SK-N-SH (cell line): ENCODE measurements around the gene SLC24A4. TPM values are rescaled to one million over a fixed set of nuclear protein-coding genes. Genes with fewer than 3 reads are reported as not detected.

ENCODE experiments used
- CTCF ChIA-PET: fragments of 300-600, 350-600 bp; formaldehyde crosslinking; extraction: SDS; loops from one replicate; lab custom pipeline; 2021; lab: Yijun Ruan, JAX
- POLR2A ChIA-PET: fragments of 350-600 bp; sonication (Branson Sonifier 250); formaldehyde crosslinking; extraction: SDS; loops from one replicate; lab custom pipeline; 2020; ENCODE audit warnings: antibody characterized with exemption, inconsistent platforms; lab: Yijun Ruan, JAX
- DNase-seq: peaks from one replicate; pipeline ENCODE4 v3.0.0; 2012
- H2AFZ ChIP-seq: fragments of 200-600 bp; sonication (generic); 2 replicates; pipeline ENCODE4 v1.8.1; 2016; ENCODE audit warnings: antibody characterized with exemption, mild to moderate bottlenecking, low read depth
- H3F3A ChIP-seq: fragments of 200-600 bp; sonication (generic); replicated peaks from 2 replicates; pipeline ENCODE3; 2016; ENCODE audit warnings: antibody characterized with exemption, mild to moderate bottlenecking; ENCODE audit not compliant: insufficient read depth
- H3K27ac ChIP-seq, 2 experiments: fragments of 200-500 bp in 1 of 2; fragments of 200-600 bp in 1 of 2; sonication (Bioruptor generic) in 1 of 2; sonication (generic), shearing (Covaris generic) in 1 of 2; 2 replicates each; pipeline versions ENCODE4 v1.5.1 to v1.6.1; 2014 to 2016; ENCODE audit warnings: low read depth in 2 of 2, inconsistent platforms in 1 of 2, low read length in 1 of 2, mild to moderate bottlenecking in 1 of 2, mixed read lengths in 1 of 2
- H3K27me3 ChIP-seq: fragments of 200-600 bp; sonication (generic), shearing (Covaris generic); 2 replicates; pipeline ENCODE4 v1.6.1; 2016; ENCODE audit warnings: mixed run types; ENCODE audit not compliant: insufficient read depth
- H3K36me3 ChIP-seq, 2 experiments: fragments of 200-500 bp in 1 of 2; fragments of 200-600 bp in 1 of 2; sonication (Bioruptor generic) in 1 of 2; sonication (generic) in 1 of 2; replicated peaks in 1 of 2; 2 replicates each; pipeline versions ENCODE3 to v1.5.1; 2014 to 2016; ENCODE audit warnings: low read length in 1 of 2, mild to moderate bottlenecking in 1 of 2; ENCODE audit not compliant: insufficient read depth in 2 of 2, control insufficient read depth in 1 of 2
- H3K4me1 ChIP-seq, 2 experiments: fragments of 200-500 bp in 1 of 2; fragments of 200-600 bp in 1 of 2; sonication (Bioruptor generic) in 1 of 2; sonication (generic), shearing (Covaris generic) in 1 of 2; 2 replicates each; pipeline versions ENCODE4 v1.5.1 to v1.6.1; 2014 to 2016; ENCODE audit warnings: low read depth in 1 of 2, low read length in 1 of 2, mixed run types in 1 of 2; ENCODE audit not compliant: insufficient read depth in 2 of 2, control insufficient read depth in 1 of 2
- H3K4me2 ChIP-seq: fragments of 200-600 bp; sonication (generic), shearing (Covaris generic); 2 replicates; pipeline ENCODE4 v1.6.1; 2017; ENCODE audit warnings: mixed run types
- H3K4me3 ChIP-seq, 2 experiments: fragments of 200-500 bp in 1 of 2; fragments of 200-600 bp in 1 of 2; sonication (Bioruptor generic) in 1 of 2; sonication (generic), shearing (Covaris generic) in 1 of 2; 2 replicates each; pipeline versions ENCODE4 v1.5.1 to v1.8.1; 2014 to 2016; ENCODE audit warnings: low read depth in 2 of 2, inconsistent platforms in 1 of 2, low read length in 1 of 2, mild to moderate bottlenecking in 1 of 2, mixed read lengths in 1 of 2, moderate library complexity in 1 of 2
- H3K79me2 ChIP-seq: fragments of 200-600 bp; sonication (generic); 2 replicates; pipeline ENCODE4 v1.8.1; 2017; ENCODE audit warnings: mild to moderate bottlenecking; ENCODE audit not compliant: insufficient read depth
- H3K9ac ChIP-seq: fragments of 200-600 bp; sonication (generic); 2 replicates; pipeline ENCODE4 v1.6.1; 2017; ENCODE audit warnings: mixed run types
- H3K9me2 ChIP-seq: fragments of 200-600 bp; sonication (generic); 2 replicates; pipeline ENCODE4 v1.6.1; 2017; ENCODE audit warnings: mixed run types
- H3K9me3 ChIP-seq: fragments of 200-600 bp; sonication (generic); 2 replicates; pipeline ENCODE4 v1.6.1; 2017; ENCODE audit warnings: mixed run types, mild to moderate bottlenecking, moderate library complexity
- H4K20me1 ChIP-seq: fragments of 200-600 bp; sonication (generic); 2 replicates; pipeline ENCODE4 v1.6.1; 2017; ENCODE audit warnings: mild to moderate bottlenecking, mixed run types; ENCODE audit not compliant: insufficient read depth
- ELF1 ChIP-seq: IDR thresholded peaks from 2 replicates; pipeline ENCODE4 v1.4.0; 2012
- EP300 ChIP-seq, 2 experiments: IDR thresholded peaks; 2 replicates each; pipeline versions ENCODE4 v1.4.0 to v1.6.1; 2012; ENCODE audit warnings: borderline replicate concordance in 1 of 2, low read depth in 1 of 2, low read length in 1 of 2
- EZH2phosphoT487 ChIP-seq: fragments of 200-600 bp; sonication (generic); IDR thresholded peaks from 2 replicates; pipeline ENCODE4 v1.6.1; 2017; ENCODE audit warnings: low read depth, mixed run types, mild to moderate bottlenecking, antibody characterized with exemption, moderate library complexity, borderline replicate concordance
- FOSL2 ChIP-seq: IDR thresholded peaks from 2 replicates; pipeline ENCODE4 v1.4.0; 2012; ENCODE audit warnings: low read depth, mild to moderate bottlenecking, moderate library complexity, borderline replicate concordance
- FOXM1 ChIP-seq: IDR thresholded peaks from 2 replicates; pipeline ENCODE4 v1.4.0; 2012; ENCODE audit warnings: low read depth, mild to moderate bottlenecking
- GABPA ChIP-seq: IDR thresholded peaks from 2 replicates; pipeline ENCODE4 v1.4.0; 2012; ENCODE audit warnings: low read depth, mild to moderate bottlenecking
- JUND ChIP-seq: IDR thresholded peaks from 2 replicates; pipeline ENCODE4 v1.4.0; 2012
- MAX ChIP-seq: IDR thresholded peaks from 2 replicates; pipeline ENCODE4 v1.4.0; 2012; ENCODE audit warnings: low read depth
- MXI1 ChIP-seq: IDR thresholded peaks from 2 replicates; pipeline ENCODE4 v1.6.1; 2012; ENCODE audit warnings: mild to moderate bottlenecking, low read depth, low read length, improper control_type of control experiment
- NFIC ChIP-seq: IDR thresholded peaks from 2 replicates; pipeline ENCODE4 v1.4.0; 2012; ENCODE audit warnings: borderline replicate concordance
- NRF1 ChIP-seq: IDR thresholded peaks from 2 replicates; pipeline ENCODE4 v1.6.1; 2012; ENCODE audit warnings: low read depth, mild to moderate bottlenecking, low read length
- PBX3 ChIP-seq: IDR thresholded peaks from 2 replicates; pipeline ENCODE4; 2012
- POLR2AphosphoS5 ChIP-seq: IDR thresholded peaks from 2 replicates; pipeline ENCODE4 v1.6.1; 2012; ENCODE audit warnings: low read depth, low read length
- RCOR1 ChIP-seq: fragments of 150-350 bp; IDR thresholded peaks from 2 replicates; pipeline ENCODE4 v1.6.1; 2017; ENCODE audit warnings: antibody characterized with exemption, low read length
- REST ChIP-seq: IDR thresholded peaks from 2 replicates; pipeline ENCODE4 v1.6.1; 2012; ENCODE audit warnings: mild to moderate bottlenecking, low read depth, low read length, moderate library complexity
- RXRA ChIP-seq: IDR thresholded peaks from 2 replicates; pipeline ENCODE4 v1.4.0; 2012; ENCODE audit warnings: low read depth, mild to moderate bottlenecking, borderline replicate concordance
- SIN3A ChIP-seq: IDR thresholded peaks from 2 replicates; pipeline ENCODE4 v1.6.1; 2012; ENCODE audit warnings: low read depth, mild to moderate bottlenecking, low read length, moderate library complexity, borderline replicate concordance
- SMC3 ChIP-seq: IDR thresholded peaks from 2 replicates; pipeline ENCODE4 v1.6.1; 2012; ENCODE audit warnings: low read depth, low read length, improper control_type of control experiment
- TAF1 ChIP-seq: IDR thresholded peaks from 2 replicates; pipeline ENCODE4 v1.6.1; 2012; ENCODE audit warnings: low read depth, mild to moderate bottlenecking, low read length, moderate library complexity, borderline replicate concordance
- TCF12 ChIP-seq: IDR thresholded peaks from 2 replicates; pipeline ENCODE4 v1.4.0; 2012
- TEAD4 ChIP-seq: IDR thresholded peaks from 2 replicates; pipeline ENCODE4 v1.4.0; 2012; ENCODE audit warnings: mild to moderate bottlenecking, borderline replicate concordance; ENCODE audit not compliant: insufficient read depth
- USF1 ChIP-seq: IDR thresholded peaks from 2 replicates; pipeline ENCODE4 v1.4.0; 2012; ENCODE audit warnings: low read depth, borderline replicate concordance
- USF2 ChIP-seq: fragments of 150-350 bp; IDR thresholded peaks from 2 replicates; pipeline ENCODE4 v1.6.1; 2017; ENCODE audit warnings: antibody characterized with exemption, low read length, low read depth, borderline replicate concordance
- YY1 ChIP-seq: IDR thresholded peaks from 2 replicates; pipeline ENCODE4 v1.4.0; 2012; ENCODE audit warnings: low read depth, mild to moderate bottlenecking
- ZBTB33 ChIP-seq: IDR thresholded peaks from 2 replicates; pipeline ENCODE4 v1.4.0; 2012; ENCODE audit warnings: low read depth, borderline replicate concordance
- WGBS: methylation state at CpG from one replicate; pipeline ENCODE4 v1.1.6; 2017; ENCODE audit warnings: low lambda C conversion rate; 5-methylcytosine and 5-hydroxymethylcytosine counted together
- polyA plus RNA-seq, 3 experiments: library from polyadenylated mRNA; depleted of rRNA; stranded (reverse); fragments of >200 nt; gene quantifications; 2 replicates each; pipeline ENCODE4 v1.2.3, GENCODE V29; 2012

The SLC24A4 gene
- polyA plus RNA-seq, 1 of the 3 experiments (the other 2 are of a cell fraction), result 0.07 TPM

- H3K79me2 ChIP-seq, result peaks cover 72% of the 10 kb centered on the region
- H3K27me3 ChIP-seq, result no peaks in the 10 kb centered on the region
- TF ChIP-seq JUND (peak; percentile 72), FOXM1 (peak; percentile 25; the same call in 1 of the 2 replicates), ELF1 (peak; percentile 73), FOSL2 (peak; percentile 89), MAX (peak; percentile 79; the same call in 1 of the 2 replicates), RXRA (peak; percentile 53; the same call in 1 of the 2 replicates), TCF12 (peak; percentile 94), REST (peak; percentile 70; the same call in 1 of the 2 replicates), NRF1 (no peak), YY1 (peak; percentile 67; the same call in 1 of the 2 replicates), MXI1 (0 out of 2 replicates have a peak, but pooled peaks have one; percentile 21), TEAD4 (peak; percentile 69), POLR2AphosphoS5 (peak; percentile 60; the same call in 1 of the 2 replicates), EP300 (IDR thresholded peaks at IDR 0.05; ENCODE audit: borderline replicate concordance in 1 of 2, low read depth in 1 of 2, low read length in 1 of 2) (peak; percentile 36 to 70; a peak in 2 of 4 replicates), NFIC (peak; percentile 98), EZH2phosphoT487 (no peak), SIN3A (peak; percentile 68; the same call in 1 of the 2 replicates), SMC3 (no peak), RCOR1 (no peak), TAF1 (peak; percentile 23; the same call in 1 of the 2 replicates), GABPA (peak; percentile 43; the same call in 1 of the 2 replicates), PBX3 (peak; percentile 92), ZBTB33 (0 out of 2 replicates have a peak, but pooled peaks have one; percentile 50), USF1 (0 out of 2 replicates have a peak, but pooled peaks have one; percentile 34), USF2 (no peak)
- TF ChIP-seq, all 33 proteins: peak for 20
- 0% methylated on average over 5 of the region's 6 CpGs for WGBS
- no peaks in the 10 kb centered on the region for H3K9me2 ChIP-seq
- H3F3A ChIP-seq, result peaks cover 29% of the 10 kb centered on the region
- H3K4me2 ChIP-seq, result peak overlapping the region; percentile 72
- peak overlapping the region in 1 of 2 experiments; percentile 6; a peak in 1 of 4 replicates for H3K4me3 ChIP-seq
- DNase-seq, result peak; percentile 30
- POLR2A ChIA-PET, result no interaction called here
- H3K9ac ChIP-seq, result peak overlapping the region; percentile 63
- H2AFZ ChIP-seq, result no peak overlapping the region; the same call in 1 of the 2 replicates
- H3K9me3 ChIP-seq, result no peaks in the 10 kb centered on the region
- peaks cover 0 to 22% of the 10 kb centered on the region in 2 experiments; a peak in 3 of 4 replicates for H3K4me1 ChIP-seq
- H3K36me3 ChIP-seq, result no peaks in the 10 kb centered on the region
- CTCF ChIA-PET, result no interaction called here
- no peaks in the 10 kb centered on the region for H4K20me1 ChIP-seq
- peak overlapping the region; percentile 88 to 97 for H3K27ac ChIP-seq
Observed at GRCh38 chr14:92540472-92541048, 217.6 kb downstream of the SLC24A4 start.
